Measurements from ENCODE around the gene PCNX2.

PCNX2 gene

GRCh38 chr1:232952514-232953499 is 342.7 kb downstream of the PCNX2 start:
- no peak for ATAC-seq

- no peak for ATAC-seq
These were observed 343.9 kb downstream of the PCNX2 start for GRCh38 chr1:232951605-232952004.

GRCh38 chr1:232951180-232951579 is 344.3 kb downstream of the PCNX2 start:
- peak; percentile 14 to 15 for ATAC-seq

GRCh38 chr1:232950197-232951176 is 345.0 kb downstream of the PCNX2 start, which contains the start of gene NTPCR:
NTPCR (plus strand) TSS chr1:232950611; CDS start chr1:232950711, 100 bp downstream.
- peak; percentile 80 for ATAC-seq

- ATAC-seq = no peak
These were observed 345.8 kb downstream of the PCNX2 start for GRCh38 chr1:232949636-232950196.

- peak; percentile 8 to 27 for ATAC-seq
These were observed 351.2 kb downstream of the PCNX2 start for GRCh38 chr1:232944347-232944746.

GRCh38 chr1:232943679-232944252 is 351.8 kb downstream of the PCNX2 start:
- ATAC-seq = peak; percentile 60 to 61

- ATAC-seq = no peak
These were observed 352.9 kb downstream of the PCNX2 start for GRCh38 chr1:232942413-232943294.

- no peak for ATAC-seq
These were observed 355.3 kb downstream of the PCNX2 start for GRCh38 chr1:232940262-232940661.

GRCh38 chr1:232939748-232940147 is 355.8 kb downstream of the PCNX2 start:
- no peak for ATAC-seq

GRCh38 chr1:232938926-232939325 is 356.6 kb downstream of the PCNX2 start:
- no peak for ATAC-seq

GRCh38 chr1:232937741-232938375 is 357.7 kb downstream of the PCNX2 start:
- ATAC-seq = no peak

GRCh38 chr1:232936941-232937340 is 358.6 kb downstream of the PCNX2 start:
- ATAC-seq = no peak
